HG02840 (cell line): ENCODE data around the gene CACNA2D3.

ENCODE experiments used
- ATAC-seq: cut with Tn5 transposase; IDR thresholded peaks from one replicate; pipeline ENCODE4 v1.9.1; 2021; ENCODE audit warnings: mild to moderate bottlenecking, moderate library complexity, moderate number of reproducible peaks; ENCODE audit not compliant: unreplicated experiment, low FRiP score

The CACNA2D3 gene

DNA sequence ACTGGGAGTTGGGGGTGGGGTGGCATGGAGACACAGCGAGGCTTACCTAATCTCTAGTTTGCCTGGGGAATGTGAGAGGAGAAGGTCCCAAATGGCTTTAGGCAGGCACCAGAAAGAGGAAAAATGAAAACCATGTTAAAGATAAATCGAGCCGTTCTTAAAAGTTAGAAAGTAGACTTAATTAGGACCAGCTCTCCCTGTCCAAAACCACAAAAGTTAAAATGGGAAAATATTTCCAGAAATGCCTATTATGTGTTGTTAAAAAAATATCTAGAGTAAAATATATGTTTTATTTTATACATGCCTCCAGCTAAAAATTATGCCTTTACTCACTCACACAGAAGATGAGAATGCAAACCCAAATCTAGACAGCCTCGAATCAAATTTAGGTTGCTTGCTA, 755.4 kb downstream of the CACNA2D3 start:
- ATAC-seq = no peak

DNA sequence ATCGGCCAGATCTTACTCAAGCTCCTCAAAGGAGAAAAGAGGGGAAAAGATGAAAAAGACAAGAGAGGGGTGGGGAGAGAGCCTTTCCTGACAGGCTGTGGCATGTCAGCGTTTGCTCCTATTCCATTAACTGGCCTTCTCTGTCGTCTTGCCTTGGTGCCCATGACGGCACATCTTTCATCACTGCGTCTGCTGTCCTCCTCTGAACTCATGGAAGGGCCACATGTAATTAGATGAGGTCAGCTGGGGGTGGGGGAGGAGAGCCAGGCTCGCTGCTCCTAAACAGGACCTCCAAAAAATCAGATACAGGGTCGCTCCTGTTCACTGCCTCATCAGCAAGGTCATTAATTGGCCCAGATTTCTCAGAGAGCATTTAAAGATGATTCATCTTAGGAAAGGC, 755.8 kb downstream of the CACNA2D3 start:
- no peak for ATAC-seq

DNA sequence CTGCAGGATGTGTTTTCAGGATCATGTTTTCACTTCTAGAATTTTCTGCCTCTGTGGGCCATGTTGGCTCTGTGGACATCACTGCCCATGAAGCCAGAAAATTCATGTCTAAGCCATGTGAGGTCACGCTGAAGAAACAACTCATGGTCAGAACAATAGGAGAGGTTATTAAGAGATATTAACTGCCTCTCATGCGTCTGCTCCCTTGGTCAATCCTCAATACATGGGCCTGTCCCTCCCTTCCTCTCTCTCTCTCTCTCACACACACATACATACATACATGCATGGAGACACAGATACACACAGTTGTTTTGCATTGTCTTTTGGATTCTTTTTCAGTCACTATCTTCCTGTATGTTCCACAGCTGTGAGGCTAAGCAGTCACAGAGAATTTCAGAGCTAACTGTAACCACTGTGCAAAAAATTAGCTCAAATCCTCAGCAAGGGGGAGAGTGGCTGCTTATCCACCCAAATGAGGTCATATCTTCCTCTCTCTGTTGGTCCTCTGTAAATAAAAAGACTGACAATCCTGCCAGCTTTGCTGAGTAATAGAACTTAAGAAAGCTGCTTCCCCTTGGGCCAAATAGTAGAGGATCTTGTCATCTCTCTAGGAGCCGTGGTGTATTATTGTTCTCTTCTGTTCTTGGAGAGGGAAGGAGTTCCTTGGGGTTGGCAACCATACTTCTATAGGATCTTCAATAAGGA, 759.9 kb downstream of the CACNA2D3 start:
- no peak for ATAC-seq

DNA sequence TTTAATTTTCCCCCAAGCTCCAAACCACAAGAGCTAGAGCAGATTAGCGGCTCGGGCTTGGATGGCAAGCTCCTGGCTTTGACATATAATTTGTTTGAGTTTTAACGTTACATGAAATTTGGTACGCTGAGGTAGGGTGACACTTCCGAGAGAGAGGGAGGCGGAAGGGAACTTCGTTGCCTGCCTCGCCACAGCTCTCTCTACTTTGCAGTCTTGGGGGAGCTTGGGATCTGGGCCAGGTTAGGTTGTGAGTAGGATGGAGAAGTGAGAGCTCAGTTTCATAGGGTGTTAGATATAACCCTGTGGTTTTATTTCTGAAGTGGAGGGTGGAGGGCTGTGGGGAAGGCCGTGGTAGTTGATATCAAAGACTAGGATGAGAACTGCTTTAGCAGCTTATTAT, 765.8 kb downstream of the CACNA2D3 start:
- no peak for ATAC-seq

DNA sequence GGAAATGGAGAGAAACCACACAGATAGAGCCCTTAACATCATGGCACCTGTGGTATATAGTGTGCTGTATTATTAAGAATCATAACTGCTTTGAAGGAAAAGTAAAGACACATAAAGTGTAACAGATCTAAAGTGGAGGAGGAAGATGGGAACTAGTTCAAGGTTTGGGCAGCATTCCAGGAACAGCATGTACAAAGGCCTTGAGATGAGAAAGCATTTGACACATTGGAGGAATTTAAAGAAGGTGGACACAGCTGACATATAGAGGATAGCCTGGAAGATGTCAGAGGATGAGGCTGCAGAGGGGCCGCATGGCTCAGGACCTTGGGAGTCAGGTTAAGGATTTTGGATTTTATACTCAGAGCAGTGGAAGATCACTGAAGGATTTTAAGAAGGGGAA, 766.5 kb downstream of the CACNA2D3 start:
- ATAC-seq = no peak

DNA sequence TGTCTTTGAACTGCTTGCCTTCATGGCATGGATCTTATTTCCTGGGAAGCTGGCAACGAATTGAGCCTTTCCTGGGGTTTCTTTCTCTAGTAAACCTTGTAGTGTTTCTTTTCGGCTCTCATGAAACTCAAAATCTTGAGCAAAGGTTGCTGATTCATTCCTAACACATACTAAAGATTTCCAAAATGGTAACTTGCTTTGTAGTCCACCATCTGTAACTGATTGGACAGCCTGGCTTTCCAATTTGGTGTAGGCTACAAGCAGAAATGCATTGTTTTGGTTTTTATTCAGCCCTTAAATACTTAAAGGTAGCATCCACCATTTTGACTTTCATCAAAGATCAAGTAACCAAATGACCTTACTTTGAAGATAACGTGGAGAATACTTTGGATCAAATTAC, 767.4 kb downstream of the CACNA2D3 start:
- ATAC-seq = no peak

DNA sequence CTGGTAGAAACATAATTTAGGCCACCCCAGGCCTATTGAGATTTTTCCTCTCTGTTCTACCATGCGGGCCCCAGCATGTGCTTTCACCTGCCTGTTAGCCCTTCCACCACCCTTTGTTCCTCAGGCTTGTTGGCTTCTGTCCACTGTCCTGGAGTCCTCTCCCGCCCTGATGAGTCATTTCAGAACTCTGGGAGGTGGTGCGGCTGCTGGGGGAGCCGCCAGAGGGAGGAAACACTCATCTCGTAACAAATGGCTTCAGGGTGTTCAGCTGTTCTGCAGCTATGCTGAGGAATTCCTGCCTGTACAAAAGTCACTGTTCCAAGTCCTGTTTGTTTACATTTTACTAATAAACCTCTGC, 769.2 kb downstream of the CACNA2D3 start:
- no peak for ATAC-seq

DNA sequence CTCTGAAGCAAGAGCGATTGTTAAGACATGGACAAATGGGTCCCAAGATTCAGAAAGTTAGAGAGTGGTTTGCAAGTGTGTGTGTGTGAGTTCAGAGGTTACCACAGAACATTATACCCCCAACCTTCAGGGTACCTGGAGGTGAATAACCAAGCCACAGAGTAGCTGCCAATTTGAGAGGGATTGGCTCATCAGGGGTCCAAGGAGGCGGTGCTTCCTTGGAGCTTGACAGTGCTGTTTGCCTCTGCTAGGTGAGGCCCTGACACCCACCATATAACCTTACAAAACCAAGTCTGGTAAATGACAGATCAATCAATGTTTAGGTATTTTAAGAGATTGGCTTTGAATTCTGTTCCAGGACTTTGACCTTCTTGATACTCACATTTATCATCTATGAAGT, 769.8 kb downstream of the CACNA2D3 start:
- no peak for ATAC-seq

DNA sequence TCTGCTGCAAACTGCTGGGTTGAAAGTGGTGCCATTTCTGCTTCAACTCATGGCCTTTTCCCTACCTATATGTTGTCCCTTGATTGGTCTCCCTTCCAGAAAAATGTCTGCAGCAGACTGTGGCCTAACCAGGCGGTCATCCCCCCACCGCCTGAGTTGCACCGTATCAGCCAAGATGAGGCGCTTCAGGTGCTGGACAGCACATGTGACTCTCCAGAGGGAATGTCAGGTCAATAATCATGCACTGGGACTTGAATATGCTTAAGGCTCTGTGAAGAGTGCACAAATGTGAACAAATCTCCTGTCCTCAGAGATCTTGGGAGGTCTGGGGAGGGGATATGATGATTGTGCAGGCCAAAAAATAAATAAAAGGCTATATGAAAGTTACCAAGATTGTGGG, 773.3 kb downstream of the CACNA2D3 start:
- no peak for ATAC-seq

DNA sequence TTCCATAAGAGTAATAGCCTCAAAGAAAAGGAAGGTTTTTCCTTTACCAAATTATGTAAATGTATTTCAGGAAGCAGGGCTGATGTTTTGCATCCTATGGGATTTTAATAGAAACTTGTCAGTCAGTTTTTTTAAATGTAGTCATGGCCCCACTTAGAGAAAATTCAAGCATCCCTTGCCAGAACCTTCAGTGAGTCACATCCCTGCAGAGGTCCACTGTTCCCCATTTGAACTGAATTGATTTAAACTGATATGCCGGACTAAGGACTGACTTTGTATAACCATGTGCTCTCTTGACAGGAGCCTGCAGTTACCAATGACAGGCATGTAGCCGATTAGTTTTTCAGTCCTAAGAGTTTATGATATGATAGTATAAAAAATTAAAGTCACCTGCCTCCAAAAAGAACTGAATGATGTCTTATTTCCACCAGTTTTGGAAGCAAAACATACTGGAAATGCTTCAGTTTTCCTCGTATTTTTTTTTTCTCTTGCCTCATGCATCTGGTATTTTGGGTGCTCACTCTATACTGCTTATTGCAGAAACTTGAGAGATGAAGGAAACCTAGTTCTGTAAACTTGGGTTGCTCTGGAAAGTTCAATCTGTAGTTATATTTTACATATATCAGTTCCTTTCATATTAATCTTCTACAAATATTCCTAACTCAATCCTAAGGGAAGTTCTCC, 774.8 kb downstream of the CACNA2D3 start:
- no peak for ATAC-seq

DNA sequence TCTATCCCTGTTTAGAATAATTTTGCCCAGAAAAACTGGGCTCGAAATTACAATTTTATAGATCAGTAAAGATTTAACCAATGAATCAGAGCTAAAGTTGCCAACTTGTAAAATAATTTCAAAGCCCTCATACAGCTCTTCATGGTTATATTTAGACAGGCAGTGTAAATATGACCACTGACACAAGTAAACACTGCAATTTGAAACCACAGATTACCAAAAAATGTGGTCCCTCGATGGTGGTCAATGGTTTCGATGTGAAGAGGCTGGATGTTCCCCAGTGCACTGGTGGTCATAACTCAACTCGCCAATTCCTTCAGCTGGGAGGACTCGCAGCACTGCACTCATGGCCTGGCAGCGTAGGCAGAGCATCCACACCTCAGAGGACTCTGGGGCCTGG, 776.9 kb downstream of the CACNA2D3 start:
- no peak for ATAC-seq

DNA sequence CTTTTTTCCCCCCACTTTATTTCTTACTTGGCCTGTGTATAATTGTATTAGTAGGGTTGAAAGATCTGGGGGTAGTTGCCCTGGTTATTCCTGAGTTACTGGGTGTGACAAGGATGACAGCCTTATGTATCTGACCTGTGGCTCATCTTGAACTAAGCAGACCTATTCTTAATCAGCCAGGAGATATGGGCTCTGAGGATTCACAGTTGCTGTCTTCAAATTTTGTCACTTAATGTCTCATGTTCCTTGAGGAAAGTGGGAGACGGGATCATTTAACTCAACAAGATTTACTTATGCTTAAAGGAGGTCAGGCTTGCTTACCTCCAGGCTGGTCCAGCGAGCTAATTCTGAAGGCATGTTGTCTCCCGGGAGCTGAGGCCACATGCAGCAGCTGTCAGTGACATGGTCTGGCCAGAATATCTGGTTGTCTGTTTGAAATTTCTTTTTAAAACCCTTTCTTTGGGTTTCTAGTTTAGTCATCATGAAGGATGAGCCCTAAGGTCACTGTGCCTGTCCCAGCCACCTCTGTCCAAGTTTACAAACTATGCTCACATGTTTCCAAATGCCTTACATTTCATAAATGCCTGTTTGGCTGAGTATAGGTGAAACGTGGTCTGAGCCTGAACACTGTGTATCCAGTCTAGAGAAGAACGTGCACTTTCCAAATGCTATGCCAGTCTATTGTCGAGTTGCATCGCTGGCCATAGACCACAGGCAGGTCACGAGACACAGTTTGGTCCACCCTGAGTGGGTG, 778.7 kb downstream of the CACNA2D3 start:
- no peak for ATAC-seq

DNA sequence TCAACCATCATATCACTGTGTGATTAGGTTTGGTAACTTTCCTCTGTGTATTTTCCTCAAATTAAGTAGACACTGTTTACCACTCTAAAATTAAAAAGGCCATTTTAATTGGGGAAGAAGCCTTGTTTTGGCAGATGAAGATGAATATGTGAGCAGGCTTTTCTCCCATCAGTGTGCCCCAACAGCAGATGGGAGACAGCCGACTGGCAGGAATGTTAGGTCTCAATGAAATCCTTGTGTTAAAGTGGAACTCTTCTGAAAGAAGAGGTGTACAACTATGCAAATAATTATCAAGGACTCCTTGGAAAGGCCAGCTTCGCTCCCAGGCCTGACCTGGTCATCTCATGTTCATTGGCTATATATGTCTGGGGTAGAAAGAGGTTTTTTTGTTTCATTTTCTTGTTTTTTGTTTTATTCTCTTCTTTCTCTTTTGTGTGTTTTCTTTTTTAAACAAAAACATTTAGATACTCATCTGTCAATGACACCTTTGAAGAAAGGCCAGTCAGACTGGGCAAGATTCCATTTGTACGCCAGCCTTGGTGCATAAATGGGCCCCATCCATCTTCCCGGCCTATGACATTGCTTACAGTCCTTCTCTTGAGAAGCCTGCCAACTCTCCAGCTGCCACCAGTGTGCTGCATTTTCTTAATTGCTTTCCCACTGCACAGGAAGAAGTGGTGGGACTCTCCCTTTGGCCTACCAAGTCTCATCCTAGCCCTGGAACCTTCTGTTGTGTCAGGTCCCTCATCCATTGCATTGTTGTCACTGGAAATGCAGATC, 779.7 kb downstream of the CACNA2D3 start:
- ATAC-seq = no peak

DNA sequence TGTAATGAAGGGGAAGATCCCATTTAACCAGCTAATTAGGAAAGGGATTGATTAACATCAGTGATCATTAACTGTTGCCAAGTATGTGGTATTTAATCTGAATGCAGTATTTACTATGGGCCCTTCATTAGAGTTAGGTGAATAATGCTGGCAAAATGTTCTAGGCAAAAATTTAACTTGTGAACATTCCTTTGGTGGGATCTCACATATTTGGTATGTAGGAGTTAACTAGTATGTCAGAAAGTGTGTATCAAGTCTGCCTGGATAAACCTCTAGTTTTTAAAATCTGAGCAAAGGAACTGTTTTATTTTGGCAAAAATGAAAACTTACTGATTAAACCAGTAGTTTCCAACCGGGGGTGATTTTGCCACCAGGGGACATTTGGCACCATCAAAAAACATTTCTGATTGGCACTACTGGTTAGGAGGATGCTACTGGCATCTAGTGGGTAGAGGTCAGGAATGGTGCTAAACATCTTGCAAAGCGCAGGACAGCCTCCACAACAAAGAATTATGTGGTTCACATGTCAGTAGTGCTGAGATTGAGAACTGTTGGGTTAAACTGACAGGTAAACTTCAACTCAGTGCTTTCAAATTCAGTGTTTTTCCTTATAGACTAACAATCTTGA, 783.0 kb downstream of the CACNA2D3 start:
- ATAC-seq = no peak

DNA sequence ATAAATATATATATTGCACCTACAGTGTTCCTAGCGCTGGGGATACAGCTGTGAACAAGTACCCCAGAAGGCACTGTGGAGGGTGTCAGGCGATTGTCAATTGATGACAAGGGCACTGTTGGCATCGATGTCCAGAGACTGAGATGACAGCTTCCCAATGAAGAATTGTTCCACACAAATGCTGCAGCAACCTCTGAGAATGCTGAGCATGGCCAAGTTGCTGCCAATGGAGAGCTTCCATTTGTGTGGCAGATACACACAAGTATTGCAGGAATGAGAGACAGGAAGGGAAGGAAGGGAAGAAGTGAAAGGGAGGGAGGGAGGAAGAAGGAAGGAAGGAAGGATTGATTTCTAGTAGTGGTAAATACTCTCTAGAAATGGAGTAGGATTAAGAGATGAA, 783.6 kb downstream of the CACNA2D3 start:
- no peak for ATAC-seq

DNA sequence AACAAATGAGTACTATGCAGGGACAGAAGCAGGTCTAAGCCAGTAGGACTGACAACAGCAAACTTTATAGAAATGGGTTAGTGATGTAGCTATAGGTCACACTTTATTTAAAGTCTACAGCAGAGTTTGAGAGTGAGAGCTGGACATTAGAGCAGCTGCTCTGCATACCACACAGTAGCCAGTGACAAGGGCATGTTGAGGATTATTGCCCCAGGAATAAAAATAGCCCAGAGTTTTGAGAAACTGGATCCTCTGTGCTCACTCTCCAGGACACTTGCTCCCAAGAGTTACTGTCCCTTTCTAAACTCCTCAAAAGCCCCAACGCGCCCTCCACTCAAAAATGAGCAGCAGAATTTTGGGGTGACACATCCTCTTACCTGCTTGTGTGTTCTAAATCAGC, 784.4 kb downstream of the CACNA2D3 start:
- ATAC-seq = no peak

DNA sequence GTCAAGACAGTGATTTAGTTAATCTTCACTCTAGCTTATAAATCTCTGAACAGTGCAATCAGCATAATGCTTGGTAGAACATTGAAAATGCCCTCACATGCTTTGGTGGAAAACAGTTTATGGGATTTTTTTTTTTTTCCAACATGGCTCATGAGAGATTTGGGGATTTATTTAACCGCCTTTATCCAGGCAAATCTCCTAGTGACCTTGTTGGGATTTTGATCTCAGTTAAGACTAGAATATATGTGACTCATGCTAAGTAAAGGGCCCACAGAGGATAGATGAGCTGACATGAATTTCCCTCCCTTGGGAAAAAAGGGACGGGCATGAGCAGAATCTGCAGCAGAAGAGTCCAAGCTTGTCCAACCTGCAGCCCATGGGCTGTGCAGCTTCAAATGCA, 786.8 kb downstream of the CACNA2D3 start:
- ATAC-seq = no peak

DNA sequence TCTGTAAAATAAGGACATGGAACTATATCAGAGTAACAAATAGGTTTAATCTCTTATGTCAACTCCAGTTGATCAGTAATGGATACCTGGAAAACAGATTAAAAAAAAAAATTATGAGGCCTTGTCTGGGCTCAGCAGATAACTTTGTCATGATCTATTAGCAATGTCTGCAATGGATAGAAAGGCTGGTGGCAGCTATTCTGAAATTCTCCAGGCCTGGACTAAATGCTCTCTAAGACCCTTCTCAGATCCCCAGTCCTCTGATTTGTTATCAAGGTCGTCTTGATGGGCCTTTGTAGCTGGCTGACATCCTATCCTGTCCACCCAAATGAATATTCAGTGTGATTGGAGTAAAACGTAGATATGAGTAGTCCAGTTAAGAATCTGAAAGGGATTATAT, 791.8 kb downstream of the CACNA2D3 start:
- no peak for ATAC-seq

DNA sequence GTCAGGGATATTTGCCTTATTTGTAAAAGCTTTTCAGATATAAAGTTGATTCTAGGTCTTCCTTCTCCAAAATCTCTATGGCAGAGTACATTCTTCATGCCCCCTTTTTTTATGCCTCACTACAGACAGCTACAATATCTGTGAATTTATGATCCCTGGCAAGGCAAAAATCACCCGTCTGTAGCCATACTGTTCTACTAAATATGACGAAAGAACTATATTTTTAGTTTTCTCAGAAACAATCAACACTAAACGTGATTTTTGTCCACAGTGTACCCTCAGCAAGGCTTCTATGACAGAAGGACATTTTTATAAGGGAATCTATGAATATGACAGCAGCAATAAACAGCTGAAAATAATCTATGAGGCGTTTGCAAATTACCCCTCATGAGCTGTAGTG, 792.8 kb downstream of the CACNA2D3 start:
- no peak for ATAC-seq

DNA sequence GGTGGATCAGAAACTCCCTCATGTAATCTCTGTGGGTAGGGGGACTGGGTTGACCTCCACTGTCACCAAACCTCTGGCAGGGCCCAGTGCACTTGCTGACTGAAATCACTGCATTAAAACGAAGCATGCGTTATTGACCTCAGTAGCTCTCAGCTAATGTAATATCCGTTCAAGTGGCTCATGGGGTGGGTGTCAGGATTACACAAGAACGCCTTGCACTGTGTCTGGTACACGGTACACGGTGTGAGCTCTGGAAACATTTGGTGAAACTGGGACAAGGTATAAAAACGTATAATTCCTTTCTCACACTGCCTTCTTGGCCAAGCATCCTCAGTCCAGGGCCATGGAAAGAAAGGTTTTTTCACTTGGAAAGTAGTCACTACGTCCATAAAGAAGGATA, 793.6 kb downstream of the CACNA2D3 start:
- ATAC-seq = no peak

DNA sequence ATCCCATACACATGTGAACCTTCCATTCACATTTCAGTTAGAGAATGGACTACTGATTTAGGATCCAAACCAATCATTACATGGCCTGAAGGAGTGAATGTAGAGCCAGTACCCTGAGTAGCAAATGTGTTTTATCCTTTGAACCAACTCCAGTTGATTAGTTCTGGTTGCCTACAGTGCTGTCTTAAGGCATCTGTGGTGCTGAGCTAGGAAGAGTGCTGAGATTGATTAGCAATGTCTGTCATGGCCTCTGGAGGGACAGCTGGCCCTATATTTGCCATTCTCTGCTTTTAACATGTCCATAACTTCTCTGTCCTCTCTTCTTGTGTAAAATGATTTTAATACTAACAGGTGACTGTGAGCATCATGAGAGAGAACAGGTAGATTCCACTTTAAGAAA, 794.4 kb downstream of the CACNA2D3 start:
- ATAC-seq = no peak
